HG03378 (cell line): ENCODE data around the gene HDAC6.
"Not testable (repeated sequence)": the region's sequence is repeated elsewhere in the genome, so short reads cannot be mapped to it uniquely, and the experiment has no call there.

Source experiments
- ATAC-seq: cut with Tn5 transposase; IDR thresholded peaks from one replicate; pipeline ENCODE4 v1.9.1; 2021; ENCODE audit warnings: mild to moderate bottlenecking, moderate library complexity; ENCODE audit not compliant: unreplicated experiment

HDAC6 gene

DNA sequence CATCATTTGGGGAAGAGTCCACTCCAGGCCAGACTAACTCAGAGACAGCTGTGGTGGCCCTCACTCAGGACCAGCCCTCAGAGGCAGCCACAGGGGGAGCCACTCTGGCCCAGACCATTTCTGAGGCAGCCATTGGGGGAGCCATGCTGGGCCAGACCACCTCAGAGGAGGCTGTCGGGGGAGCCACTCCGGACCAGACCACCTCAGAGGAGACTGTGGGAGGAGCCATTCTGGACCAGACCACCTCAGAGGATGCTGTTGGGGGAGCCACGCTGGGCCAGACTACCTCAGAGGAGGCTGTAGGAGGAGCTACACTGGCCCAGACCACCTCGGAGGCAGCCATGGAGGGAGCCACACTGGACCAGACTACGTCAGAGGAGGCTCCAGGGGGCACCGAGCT is 21.2 kb downstream of the HDAC6 start:
- no peak for ATAC-seq

DNA sequence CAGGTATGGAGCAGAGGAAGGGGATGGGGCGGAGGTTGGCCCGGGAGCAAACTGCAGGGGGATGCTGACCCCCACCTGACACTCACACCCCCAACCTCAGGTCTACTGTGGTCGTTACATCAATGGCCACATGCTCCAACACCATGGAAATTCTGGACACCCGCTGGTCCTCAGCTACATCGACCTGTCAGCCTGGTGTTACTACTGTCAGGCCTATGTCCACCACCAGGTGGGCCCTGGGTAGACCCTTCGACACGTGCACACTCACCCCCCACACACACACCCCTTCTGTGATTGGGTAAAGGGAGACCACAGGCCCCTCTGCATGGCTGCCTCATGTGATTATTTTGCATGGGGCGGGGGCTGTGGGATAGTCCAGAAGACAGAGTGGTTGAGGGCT is 22.2 kb downstream of the HDAC6 start:
- no peak for ATAC-seq

DNA sequence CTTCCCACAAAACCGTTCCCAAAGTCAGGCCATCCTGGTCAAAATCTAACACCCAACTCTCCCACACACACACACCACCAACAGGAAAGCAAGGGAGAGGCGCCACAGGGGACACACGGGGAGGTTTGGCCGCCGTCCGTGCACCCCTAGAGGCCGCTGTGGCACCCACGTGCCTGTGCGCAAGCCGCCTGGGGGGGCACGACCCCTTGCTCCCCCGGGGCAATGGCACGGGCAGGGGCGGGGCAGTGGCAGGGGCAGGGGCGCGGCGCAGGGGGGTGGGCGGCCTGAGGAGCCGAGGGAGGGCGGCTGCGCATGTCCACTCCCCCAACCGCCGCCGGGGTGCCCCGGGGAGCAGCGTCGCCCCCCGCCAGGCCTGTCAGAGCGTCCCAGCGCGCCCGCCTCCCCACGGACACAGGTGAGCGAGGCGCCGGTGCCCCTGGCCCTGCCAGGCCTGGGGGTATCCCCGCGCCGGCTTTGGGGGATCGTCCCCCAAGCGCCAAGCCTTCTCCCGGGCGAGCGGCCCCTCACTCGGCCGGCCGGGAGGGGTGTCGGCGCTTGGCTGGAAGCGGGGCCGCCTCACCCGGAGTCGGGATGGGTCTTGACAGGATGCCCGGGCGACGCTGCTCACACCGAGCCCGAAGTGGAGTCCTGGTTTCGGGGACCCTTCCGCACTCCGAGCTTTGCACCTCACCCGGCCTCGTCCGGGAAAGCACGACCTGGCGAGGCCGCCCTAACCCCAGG is 24.4 kb downstream of the HDAC6 start, which contains the start of gene ERAS:
Gene ERAS, plus strand, starts transcription at position 379 of the 741 bp plus-strand sequence. CDS start 2,611 bp downstream, outside the sequence.
- ATAC-seq: no peak

DNA sequence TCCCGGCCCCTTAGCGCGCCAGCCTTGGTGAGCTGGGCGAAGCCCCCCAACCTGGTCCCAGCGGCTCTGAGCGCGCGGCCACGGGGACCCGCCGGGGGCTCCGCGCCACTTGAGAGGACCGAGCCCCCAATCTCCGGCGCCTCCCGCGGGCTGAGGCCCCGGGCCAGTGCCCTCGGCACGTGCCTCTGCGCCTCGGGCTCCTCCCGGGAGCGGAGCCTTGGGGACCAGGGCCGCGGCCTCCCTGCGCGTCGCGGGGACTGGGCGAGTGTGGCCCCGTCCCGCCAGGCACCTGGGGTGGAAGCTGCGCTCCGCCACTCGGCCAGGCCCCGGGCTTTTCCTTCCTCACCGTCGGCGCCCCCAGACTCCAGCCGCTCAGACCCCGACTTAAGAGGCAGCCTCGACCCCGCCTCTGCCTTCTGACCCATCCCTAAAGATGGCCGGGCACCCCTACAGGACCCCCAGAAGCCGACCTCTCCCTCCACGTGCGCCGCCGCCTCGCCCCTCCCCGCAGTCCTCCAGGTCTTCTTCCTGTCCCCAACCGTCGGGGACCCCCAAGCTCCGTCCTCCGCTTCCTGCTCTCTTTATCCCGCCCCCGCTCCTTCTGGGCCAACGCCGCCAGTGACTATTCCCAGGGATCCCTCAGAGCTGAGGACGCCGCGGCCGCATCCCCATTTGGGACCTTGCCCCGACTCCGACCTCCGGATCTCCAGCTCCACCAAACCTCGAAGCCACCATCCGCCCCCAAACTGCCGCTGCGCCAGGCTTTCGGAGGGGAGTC is 25.2 kb downstream of the HDAC6 start:
- ATAC-seq: no peak

DNA sequence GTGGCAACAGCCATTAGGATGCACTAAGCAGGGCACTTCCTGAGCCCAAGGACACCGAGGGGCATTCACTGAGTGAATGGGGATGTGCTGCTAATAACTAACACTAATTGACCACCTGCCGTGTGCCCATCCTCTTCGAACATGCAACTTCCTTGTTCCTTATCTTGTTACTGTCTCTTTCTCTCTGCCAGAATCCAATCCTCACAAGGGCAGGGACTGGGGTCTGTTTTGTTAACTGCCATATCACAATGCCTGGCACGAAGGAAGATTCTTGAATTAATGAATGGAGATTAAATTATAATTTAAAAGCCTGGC is 25.7 kb downstream of the HDAC6 start:
- ATAC-seq: no peak

DNA sequence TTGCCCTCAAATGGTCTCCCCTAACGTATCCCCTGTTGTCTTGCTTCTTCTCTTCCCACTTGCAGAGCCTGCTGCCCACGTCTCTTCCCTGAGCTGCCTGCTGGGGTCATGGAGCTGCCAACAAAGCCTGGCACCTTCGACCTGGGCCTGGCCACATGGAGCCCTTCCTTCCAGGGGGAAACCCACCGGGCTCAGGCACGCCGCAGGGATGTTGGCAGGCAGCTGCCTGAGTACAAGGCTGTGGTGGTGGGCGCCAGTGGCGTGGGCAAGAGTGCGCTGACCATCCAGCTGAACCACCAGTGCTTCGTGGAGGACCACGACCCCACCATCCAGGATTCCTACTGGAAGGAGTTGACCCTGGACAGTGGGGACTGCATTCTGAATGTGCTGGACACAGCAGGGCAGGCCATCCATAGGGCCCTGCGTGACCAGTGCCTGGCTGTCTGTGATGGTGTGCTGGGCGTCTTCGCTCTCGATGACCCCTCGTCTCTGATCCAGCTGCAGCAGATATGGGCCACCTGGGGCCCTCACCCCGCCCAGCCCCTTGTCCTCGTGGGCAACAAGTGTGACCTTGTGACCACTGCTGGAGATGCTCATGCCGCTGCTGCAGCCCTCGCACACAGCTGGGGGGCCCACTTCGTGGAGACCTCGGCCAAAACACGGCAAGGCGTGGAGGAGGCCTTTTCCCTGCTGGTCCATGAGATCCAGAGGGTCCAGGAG is 27.3 kb downstream of the HDAC6 start:
- no peak for ATAC-seq

DNA sequence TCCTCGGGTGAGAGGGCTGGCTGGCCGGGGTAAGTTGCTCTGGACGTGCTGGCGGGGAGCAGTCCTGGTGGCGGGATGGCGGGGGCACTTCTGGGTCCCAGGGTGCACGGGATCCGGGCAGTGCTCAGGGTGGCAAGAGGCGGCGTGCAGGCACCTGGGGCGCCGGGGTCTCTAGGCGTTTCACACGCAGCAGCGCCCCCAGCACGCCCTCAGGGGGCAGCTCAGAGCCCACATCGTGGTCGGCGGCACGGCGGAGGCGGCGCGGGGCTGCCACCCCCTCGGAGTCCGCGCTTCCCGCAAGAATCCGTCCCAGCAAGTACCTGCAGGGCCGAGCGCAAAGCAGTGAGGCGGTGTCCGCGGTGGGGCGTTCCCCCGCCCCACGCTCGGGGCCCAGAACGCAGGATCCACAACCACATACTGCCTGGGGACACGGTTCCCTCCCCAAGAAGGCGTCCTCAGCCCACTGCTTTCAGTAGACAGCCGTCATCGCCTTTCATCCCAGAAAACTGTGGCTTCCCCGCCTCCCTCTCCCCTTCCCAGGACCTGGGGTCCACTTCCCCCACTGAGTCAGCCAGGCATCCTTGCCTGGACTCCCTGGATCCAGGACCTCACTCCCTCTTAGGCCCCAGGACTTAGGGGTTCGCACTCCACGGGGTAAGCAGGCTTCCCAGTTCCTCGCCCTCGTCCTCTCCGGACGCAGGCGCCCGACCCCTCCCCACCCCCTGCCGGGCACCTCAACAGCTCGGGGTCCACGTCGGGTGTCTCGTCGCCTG is 29.5 kb downstream of the HDAC6 start:
- ATAC-seq: no peak

DNA sequence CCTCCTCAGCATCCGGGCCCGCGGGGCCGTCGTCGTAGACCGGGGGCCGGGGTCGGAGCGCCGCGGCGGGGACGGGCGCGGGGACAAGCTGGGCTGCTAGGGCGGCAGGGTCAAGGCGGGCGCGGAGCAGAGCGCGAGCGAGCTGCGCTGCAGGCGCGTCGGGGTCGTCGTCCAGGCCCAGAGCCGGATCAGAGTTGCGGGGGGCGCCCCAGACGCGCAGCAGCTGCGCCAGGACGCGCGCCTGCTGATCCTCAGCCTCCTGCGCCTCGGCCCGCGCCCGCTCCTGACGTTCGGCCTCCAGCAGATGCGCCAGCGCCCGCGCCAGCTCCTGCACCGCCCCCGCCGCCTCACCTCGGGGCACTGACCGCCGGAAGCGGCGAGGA is 30.0 kb downstream of the HDAC6 start:
- ATAC-seq: no peak

DNA sequence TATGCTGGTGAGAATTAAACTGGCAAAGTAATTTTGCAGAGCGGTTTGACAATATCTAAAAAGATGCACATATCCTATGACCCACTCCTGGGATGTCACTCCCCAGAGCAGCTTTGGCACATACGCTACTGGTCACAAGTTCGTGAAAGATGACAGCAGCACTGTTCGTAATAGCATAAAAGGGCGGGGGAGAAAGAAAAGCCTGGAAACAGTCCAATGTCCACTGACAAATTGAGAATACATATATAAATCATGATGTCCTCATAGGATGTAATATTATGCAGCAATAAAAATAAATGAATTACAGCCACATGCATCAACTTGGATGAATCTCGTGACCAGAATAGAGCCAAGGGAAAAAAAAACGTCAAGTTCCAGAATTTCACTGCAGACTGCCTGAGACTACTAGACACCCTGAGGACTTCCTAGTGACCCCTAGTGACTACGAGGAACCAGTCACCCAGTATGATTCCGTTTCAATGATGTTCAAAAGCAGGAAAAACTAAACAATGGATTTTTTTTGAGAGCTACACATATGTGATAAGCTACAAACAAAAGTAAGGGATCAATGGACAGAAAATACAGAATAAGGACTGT is 31.8 kb downstream of the HDAC6 start:
- ATAC-seq: no peak

DNA sequence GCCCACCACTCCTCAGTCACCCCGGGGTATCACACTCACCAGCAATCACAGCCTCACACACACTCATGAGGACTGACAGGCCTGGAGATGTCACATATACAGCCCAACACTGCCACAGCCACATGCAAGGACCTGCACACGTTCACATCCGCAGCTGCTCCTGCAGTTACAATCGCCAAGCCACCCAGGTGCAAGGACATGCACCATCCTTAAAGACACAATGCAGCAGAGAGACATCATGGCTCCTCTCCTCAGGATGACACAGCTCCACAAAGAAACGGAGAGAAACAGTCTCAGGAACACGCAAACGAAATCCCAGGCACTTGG is 32.5 kb downstream of the HDAC6 start:
- ATAC-seq: no peak

DNA sequence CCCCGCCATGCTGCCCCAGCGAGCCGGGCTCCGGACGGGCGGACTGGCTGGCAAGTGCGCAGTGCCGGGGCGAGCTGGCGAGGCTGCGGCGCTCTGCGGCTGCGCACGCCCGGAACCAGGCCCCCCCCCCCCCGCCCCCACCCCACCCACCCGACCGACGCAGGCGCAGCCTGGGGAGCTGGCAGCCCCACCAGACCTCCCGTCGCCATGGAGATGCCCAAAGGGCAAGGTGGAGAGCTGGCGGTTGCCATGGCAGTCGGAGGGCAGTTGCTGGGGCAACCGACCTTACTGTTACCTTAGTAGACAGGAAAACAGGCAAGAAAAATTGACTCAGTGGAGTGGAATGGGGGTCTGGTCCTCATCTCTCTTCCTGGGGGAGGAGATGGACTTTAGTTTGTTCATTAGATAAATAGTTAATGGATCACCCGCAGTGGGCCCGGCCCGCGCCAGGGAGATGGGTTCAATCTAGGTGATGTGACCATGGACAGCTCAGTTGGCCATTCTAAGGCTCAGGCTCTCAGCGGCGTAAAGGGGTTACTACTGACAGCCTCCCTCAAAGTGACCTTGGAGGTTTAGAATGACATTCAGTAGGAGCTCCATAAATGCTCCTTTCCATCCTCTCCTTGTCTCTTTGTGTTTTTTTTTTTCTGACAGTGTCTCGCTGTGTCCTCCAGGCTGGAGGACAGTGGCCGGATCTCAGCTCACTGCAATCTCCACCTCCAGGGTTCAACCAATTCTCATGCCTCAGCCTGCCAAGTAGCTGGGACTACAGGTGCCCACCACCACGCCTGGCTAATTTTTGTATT is 33.9 kb downstream of the HDAC6 start, which contains the start of gene PCSK1N:
Gene PCSK1N, minus strand, starts transcription at position 87 of the 806 bp plus-strand sequence. Its CDS starts 78 bp downstream, at position 9.
- no peak for ATAC-seq

DNA sequence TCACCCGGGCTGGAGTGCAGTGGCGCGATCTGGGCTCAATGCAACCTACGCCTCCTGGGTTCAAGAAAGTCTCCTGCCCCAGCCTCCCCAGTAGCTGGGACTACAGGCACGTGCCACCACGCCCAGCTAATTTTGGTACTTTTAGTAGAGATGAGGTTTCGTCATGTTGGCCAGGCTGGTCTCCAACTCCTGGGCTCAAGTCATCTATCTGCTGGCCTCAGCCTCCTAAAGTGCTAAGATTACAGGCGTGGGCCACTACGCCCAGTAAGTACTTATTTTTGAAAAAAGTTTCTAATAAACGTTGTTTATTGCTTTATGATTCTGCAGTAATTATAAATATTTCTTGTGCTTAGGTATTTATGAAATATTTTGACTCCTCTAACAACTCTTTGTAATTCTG is 37.8 kb downstream of the HDAC6 start:
- ATAC-seq: no peak

DNA sequence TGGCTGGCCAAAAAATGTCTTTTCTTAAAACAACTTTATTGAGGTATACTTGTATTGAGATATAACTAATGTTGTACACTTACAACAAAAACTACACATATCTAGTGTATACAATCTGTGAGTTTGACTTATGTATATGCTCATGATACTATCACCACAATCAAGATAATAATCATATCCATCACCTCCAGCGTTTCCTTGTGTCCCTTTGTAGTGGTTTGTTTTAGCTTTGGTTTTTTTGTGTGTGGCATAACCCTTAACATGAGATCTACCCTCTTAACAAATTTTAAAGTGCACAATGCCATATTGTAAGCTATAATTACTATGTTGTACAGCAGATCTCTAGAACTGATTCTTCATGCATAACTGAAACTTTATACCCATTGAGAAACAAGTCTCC is 47.0 kb downstream of the HDAC6 start:
- no peak for ATAC-seq

DNA sequence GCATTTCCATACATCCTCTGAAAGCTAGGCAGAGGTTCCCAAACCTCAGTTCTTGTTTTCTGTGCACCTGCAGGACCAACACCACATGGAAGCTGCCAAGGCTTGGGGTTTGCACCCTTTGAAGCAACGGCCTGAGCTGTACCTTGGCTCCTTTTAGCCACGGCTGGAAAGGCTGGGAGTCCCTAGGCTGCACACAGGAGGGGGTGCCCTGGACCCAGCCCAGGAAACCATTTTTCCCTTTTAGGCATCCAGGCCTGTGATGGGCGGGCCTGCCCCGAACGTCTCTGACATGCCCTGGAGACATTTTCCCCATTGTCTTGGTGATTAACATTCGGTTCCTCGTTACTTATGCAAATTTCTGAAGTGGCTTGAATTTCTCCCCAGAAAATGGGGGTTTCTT is 51.0 kb downstream of the HDAC6 start:
- no peak for ATAC-seq

DNA sequence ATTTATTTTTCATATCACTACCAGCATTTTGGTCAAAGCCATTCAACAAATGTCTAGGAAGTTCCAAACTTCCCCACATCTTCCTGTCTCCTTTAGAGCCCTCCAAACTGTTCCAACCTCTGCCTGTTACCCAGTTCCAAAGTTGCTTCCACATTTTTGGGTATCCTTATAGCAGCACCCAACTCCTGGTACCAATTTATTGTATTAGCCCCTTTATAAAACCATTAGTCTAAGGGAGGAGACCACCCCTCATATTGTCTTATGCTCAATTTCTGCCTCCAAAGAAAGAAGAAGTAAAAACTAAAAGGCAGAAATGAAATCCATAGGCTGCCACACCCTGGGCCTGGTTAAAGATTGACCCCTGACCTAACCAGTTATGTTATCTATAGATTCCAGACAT is 51.6 kb downstream of the HDAC6 start:
- not testable (repeated sequence) for ATAC-seq

DNA sequence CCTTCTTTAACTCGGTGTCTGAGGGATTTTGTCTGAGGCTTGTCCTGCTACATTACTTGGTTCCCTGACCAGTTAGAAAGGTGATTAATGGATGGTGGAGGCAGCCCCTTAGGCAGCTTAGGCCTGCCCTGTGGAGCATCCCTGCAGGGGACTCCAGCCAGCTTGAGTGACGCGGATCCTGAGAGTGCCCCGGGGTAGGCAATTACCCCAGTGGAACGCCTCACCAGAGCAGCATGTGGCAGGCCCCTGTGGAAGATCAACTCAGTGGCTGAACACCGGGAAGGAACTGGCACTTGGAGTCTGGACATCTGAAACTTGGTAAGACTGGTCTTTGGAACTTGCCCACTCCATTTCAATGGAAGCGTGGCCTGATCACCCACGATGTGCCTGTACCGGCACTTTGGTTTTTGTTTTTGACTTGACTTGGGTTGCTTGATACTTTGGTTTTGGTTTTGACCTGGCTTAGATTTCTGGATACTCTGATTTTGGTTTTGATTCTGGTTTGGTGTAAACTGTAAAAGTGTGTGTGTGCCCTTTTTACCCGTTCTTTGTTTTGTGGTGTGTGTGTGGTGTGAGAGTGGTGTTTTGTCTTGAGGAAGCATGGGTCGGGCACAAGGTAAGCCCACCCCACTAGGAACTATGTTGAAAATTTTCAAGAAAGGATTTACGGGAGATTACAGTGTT is 52.4 kb downstream of the HDAC6 start:
- ATAC-seq: not testable (repeated sequence)

DNA sequence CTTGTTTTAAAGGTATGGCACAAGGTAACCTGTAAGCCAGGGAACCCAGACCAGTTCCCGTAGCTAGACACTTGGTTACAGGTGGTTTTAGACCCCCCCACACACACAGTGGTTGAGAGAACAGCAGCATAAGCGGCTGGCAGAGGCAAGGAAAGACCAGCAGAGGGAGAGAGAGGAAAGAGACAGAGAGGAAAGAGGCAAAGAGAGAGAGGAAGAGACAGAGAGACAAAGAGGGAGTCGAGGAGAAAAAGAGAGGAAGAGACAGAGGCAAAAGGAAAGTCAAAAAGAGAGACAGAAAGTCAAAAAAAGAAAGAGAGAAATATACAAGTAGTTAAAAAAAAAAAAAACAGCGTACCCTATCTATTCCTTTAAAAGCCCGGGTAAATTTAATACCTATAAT is 53.0 kb downstream of the HDAC6 start:
- no peak for ATAC-seq

DNA sequence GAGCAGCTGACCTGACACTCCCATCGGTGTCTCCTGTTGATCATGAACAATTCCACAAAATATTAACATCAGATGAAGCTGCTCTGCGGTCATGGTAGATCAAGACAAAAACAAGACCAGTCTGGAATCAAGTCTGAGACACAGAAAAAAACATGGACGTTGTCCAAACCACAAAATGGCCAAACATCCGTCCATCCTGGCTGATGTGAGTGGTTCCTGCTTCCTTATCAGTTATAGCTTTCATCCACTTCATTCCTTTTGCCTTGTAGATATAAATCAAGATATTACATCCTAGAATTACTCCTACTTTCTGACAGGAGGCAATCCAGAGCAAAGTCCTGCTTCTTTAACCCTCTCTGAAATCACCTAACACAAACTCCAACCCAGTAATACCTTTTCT is 62.3 kb downstream of the HDAC6 start:
- ATAC-seq: no peak

DNA sequence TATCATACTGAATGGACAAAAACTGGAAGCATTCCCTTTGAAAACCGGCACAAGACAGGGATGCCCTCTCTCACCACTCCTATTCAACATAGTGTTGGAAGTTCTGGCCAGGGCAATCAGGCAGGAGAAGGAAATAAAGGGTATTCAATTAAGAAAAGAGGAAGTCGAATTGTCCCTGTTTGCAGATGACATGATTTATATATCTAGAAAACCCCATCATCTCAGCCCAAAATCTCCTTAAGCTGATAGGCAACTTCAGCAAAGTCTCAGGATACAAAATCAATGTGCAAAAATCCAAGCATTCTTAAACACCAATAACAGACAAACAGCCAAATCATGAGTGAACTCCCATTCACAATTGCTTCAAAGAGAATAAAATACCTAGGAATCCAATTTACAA is 70.2 kb downstream of the HDAC6 start:
- ATAC-seq: not testable (repeated sequence)
